ENCODE measurements around the gene GALNT7. TPM values are rescaled to one million over a fixed set of nuclear protein-coding genes. Genes with fewer than 3 reads are reported as not detected.

The GALNT7 gene
- total and polyA plus RNA-seq, 10 of the 15 experiments (the other 5 are each of a cell fraction or from before 2014, with no cell fraction given): 14.2 to 33.2 (median 28.9) TPM

- TF ChIP-seq BRCA1 (IDR thresholded peaks at IDR 0.05; ENCODE audit: low read depth, low read length): no peak
- TF ChIP-seq TARDBP (IDR thresholded peaks at IDR 0.05; ENCODE audit: borderline replicate concordance): 0 out of 2 replicates have a peak, but pooled peaks have one; percentile 31
- TF ChIP-seq EP300 (IDR thresholded peaks at IDR 0.05; ENCODE audit: borderline replicate concordance in 1 of 2, control insufficient read depth in 1 of 2, low read depth in 2 of 2, low read length in 2 of 2): no peak
- no peak for TF ChIP-seq E2F4 (IDR thresholded peaks at IDR 0.05; ENCODE audit: low read depth, low read length)
- no peak for TF ChIP-seq SREBF1 (IDR thresholded peaks at IDR 0.05; ENCODE audit: low read length)
- TF ChIP-seq PML (IDR thresholded peaks at IDR 0.05; ENCODE audit: low read length): 0 out of 2 replicates have a peak, but pooled peaks have one; percentile 37
- TF ChIP-seq IRF4 (IDR thresholded peaks at IDR 0.05; ENCODE audit: low read depth, low read length): no peak
- no peak for TF ChIP-seq IRF3 (IDR thresholded peaks at IDR 0.05)
- TF ChIP-seq IKZF1 (conservative IDR thresholded peaks at IDR 0.05): no peak
- no peak for TF ChIP-seq NBN (IDR thresholded peaks at IDR 0.05)
- no peak for TF ChIP-seq NFXL1 (IDR thresholded peaks at IDR 0.05; ENCODE audit: borderline replicate concordance)
- no peak for TF ChIP-seq ATF7 (IDR thresholded peaks at IDR 0.05; ENCODE audit: low read depth)
- no peak for TF ChIP-seq TCF7 (IDR thresholded peaks at IDR 0.05; ENCODE audit: borderline replicate concordance)
- TF ChIP-seq TBL1XR1 (IDR thresholded peaks at IDR 0.05; ENCODE audit: low read depth, low read length): no peak
- no peak for TF ChIP-seq KDM1A (IDR thresholded peaks at IDR 0.05; ENCODE audit: borderline replicate concordance)
- no peak for TF ChIP-seq CTCF (IDR thresholded peaks at IDR 0.05 in 2 of 3, conservative IDR thresholded peaks at IDR 0.05 in 1 of 3; ENCODE audit: control insufficient read depth in 2 of 3, extremely low read depth in 1 of 3, insufficient read depth in 1 of 3, low read depth in 3 of 3, low read length in 3 of 3)
- TF ChIP-seq PAX8 (IDR thresholded peaks at IDR 0.05): no peak
- TF ChIP-seq NR2F1 (conservative IDR thresholded peaks at IDR 0.05): no peak
- no peak for TF ChIP-seq IRF5 (IDR thresholded peaks at IDR 0.05; ENCODE audit: borderline replicate concordance)
- no peak for TF ChIP-seq RB1 (IDR thresholded peaks at IDR 0.05; ENCODE audit: borderline replicate concordance)
- TF ChIP-seq ZNF274 (IDR thresholded peaks at IDR 0.05; ENCODE audit: insufficient read depth, insufficient read length): no peak
- no peak for TF ChIP-seq USF1 (IDR thresholded peaks at IDR 0.05; ENCODE audit: borderline replicate concordance, extremely low read length, insufficient read depth, low read depth, low read length)
- no peak for TF ChIP-seq SRF (IDR thresholded peaks at IDR 0.05; ENCODE audit: low read depth in 2 of 2, low read length in 2 of 2)
- TF ChIP-seq CBX5 (IDR thresholded peaks at IDR 0.05; ENCODE audit: low read depth): 0 out of 2 replicates have a peak, but pooled peaks have one; percentile 20
- no peak for TF ChIP-seq YBX1 (IDR thresholded peaks at IDR 0.05)
- no peak for TF ChIP-seq JUNB (IDR thresholded peaks at IDR 0.05)
- no peak for TF ChIP-seq BACH1 (IDR thresholded peaks at IDR 0.05; ENCODE audit: borderline replicate concordance)
Observed at GRCh38 chr4:173167758-173168395, 734 bp upstream of the GALNT7 start (continued).

All from GM12878 (cell line).